MM.1S (cell line): Measurements from ENCODE around the gene COL13A1.

ENCODE experiments used
- DNase-seq: peaks from one replicate; pipeline ENCODE4 v3.0.0-alpha.2; 2015
- H2AFZ ChIP-seq: fragments of 300-600 bp; sonication (generic); 2 replicates; pipeline ENCODE4 v1.6.0; 2016; ENCODE audit warnings: antibody characterized with exemption, low read length
- H3F3A ChIP-seq: fragments of 300-600 bp; sonication (generic); 2 replicates; pipeline ENCODE4 v1.6.1; 2016; ENCODE audit warnings: mild to moderate bottlenecking, antibody characterized with exemption, low read length, moderate library complexity, mixed read lengths; ENCODE audit not compliant: insufficient read depth
- H3K27ac ChIP-seq: fragments of 300-600 bp; sonication (generic); 2 replicates; pipeline ENCODE4 v1.5.1; 2016; ENCODE audit warnings: mild to moderate bottlenecking, low read length
- H3K27me3 ChIP-seq: fragments of 300-600 bp; sonication (generic); replicated peaks from 2 replicates; pipeline ENCODE4 v1.6.0; 2016; ENCODE audit warnings: low read length; ENCODE audit not compliant: insufficient read depth
- H3K36me3 ChIP-seq: fragments of 300-600 bp; sonication (generic); replicated peaks from 2 replicates; pipeline ENCODE4 v1.6.1; 2016; ENCODE audit warnings: mild to moderate bottlenecking, low read length, mixed read lengths; ENCODE audit not compliant: insufficient read depth
- H3K4me1 ChIP-seq: fragments of 300-600 bp; sonication (generic); 2 replicates; pipeline ENCODE4 v1.6.1; 2016; ENCODE audit warnings: low read length, mixed read lengths
- H3K4me2 ChIP-seq: fragments of 300-600 bp; sonication (generic); 2 replicates; pipeline ENCODE4 v1.6.0; 2016; ENCODE audit warnings: low read depth, low read length
- H3K4me3 ChIP-seq: fragments of 300-600 bp; sonication (generic); 2 replicates; pipeline ENCODE4 v1.5.1; 2016; ENCODE audit warnings: low read length, mixed read lengths
- H3K79me2 ChIP-seq: fragments of 300-600 bp; sonication (generic); 2 replicates; pipeline ENCODE4 v1.6.1; 2016; ENCODE audit warnings: mixed run types, low read length, mixed read lengths
- H3K9ac ChIP-seq: fragments of 300-600 bp; sonication (generic); 2 replicates; pipeline ENCODE4 v1.6.1; 2016; ENCODE audit warnings: low read length, mixed read lengths
- H3K9me2 ChIP-seq: fragments of 300-600 bp; sonication (generic); replicated peaks from 2 replicates; pipeline ENCODE4 v1.6.1; 2016; ENCODE audit warnings: mild to moderate bottlenecking, low read length, mixed read lengths; ENCODE audit not compliant: insufficient read depth
- H3K9me3 ChIP-seq: fragments of 300-600 bp; sonication (generic); replicated peaks from 2 replicates; pipeline ENCODE4 v1.6.1; 2016; ENCODE audit warnings: mild to moderate bottlenecking, low read length, mixed read lengths; ENCODE audit not compliant: insufficient read depth
- H4K20me1 ChIP-seq: fragments of 300-600 bp; sonication (generic); 2 replicates; pipeline ENCODE4 v1.6.1; 2016; ENCODE audit warnings: mild to moderate bottlenecking, low read length, moderate library complexity, mixed read lengths; ENCODE audit not compliant: insufficient read depth
- CTCF ChIP-seq: fragments of 300-600 bp; sonication (generic); IDR thresholded peaks from 2 replicates; pipeline ENCODE4 v1.5.1; 2016; ENCODE audit warnings: antibody characterized with exemption, low read length, mixed read lengths
- EZH2 ChIP-seq: fragments of 300-600 bp; sonication (generic); optimal IDR thresholded peaks from 2 replicates; pipeline ENCODE3; 2017; ENCODE audit warnings: low read depth, mild to moderate bottlenecking, antibody characterized with exemption, low read length, mixed read lengths
- EZH2phosphoT487 ChIP-seq: fragments of 300-600 bp; sonication (generic); IDR thresholded peaks from 2 replicates; pipeline ENCODE4 v1.6.1; 2018; ENCODE audit warnings: antibody characterized with exemption, low read length

The COL13A1 gene

GRCh38 chr10:69845574-69846292 is 44.0 kb downstream of the COL13A1 start:
- Histone ChIP-seq H3K9ac (no peak overlapping the region), H3K36me3 (no peaks in the 10 kb centered on the region), H3K27ac (no peak overlapping the region)

GRCh38 chr10:69846293-69846921 is 44.7 kb downstream of the COL13A1 start:
- peaks cover 72% of the 10 kb centered on the region for H3K27me3 ChIP-seq
- no peak overlapping the region for H3K4me3 ChIP-seq
- no peak for TF ChIP-seq EZH2phosphoT487
- TF ChIP-seq CTCF: no peak
- TF ChIP-seq EZH2: no peak
- H3K36me3 ChIP-seq: no peaks in the 10 kb centered on the region
- no peak overlapping the region for H3K4me2 ChIP-seq
- DNase-seq: no peak
- no peak overlapping the region for H3K27ac ChIP-seq
- no peaks in the 10 kb centered on the region for H3K9me2 ChIP-seq
- no peaks in the 10 kb centered on the region for H3K4me1 ChIP-seq
- no peaks in the 10 kb centered on the region for H4K20me1 ChIP-seq
- no peak overlapping the region for H3K9ac ChIP-seq
- no peak overlapping the region for H2AFZ ChIP-seq
- no peaks in the 10 kb centered on the region for H3K9me3 ChIP-seq
- H3F3A ChIP-seq: no peaks in the 10 kb centered on the region
- no peaks in the 10 kb centered on the region for H3K79me2 ChIP-seq

More at GRCh38 chr10:69845574-69846292, 44.0 kb downstream of the COL13A1 start:
- Histone ChIP-seq H4K20me1 (no peaks in the 10 kb centered on the region), H3K4me3 (no peak overlapping the region), H3K9me3 (no peaks in the 10 kb centered on the region), H3F3A (no peaks in the 10 kb centered on the region), H3K4me2 (no peak overlapping the region), H3K9me2 (no peaks in the 10 kb centered on the region), H3K79me2 (no peaks in the 10 kb centered on the region), H3K27me3 (peaks cover 70% of the 10 kb centered on the region), H2AFZ (no peak overlapping the region), H3K4me1 (no peaks in the 10 kb centered on the region)
- TF ChIP-seq CTCF: no peak
- TF ChIP-seq EZH2phosphoT487: no peak
- no peak for TF ChIP-seq EZH2
- DNase-seq: no peak

- H3K4me2 ChIP-seq: no peak overlapping the region
- no peaks in the 10 kb centered on the region for H3K4me1 ChIP-seq
- H3K27me3 ChIP-seq: peaks cover 67% of the 10 kb centered on the region
- DNase-seq: no peak
- TF ChIP-seq CTCF: no peak
- no peak for TF ChIP-seq EZH2phosphoT487
- TF ChIP-seq EZH2: no peak
- H3K27ac ChIP-seq: no peak overlapping the region
- no peak overlapping the region for H3K9ac ChIP-seq
- H3K4me3 ChIP-seq: no peak overlapping the region
- H3K79me2 ChIP-seq: no peaks in the 10 kb centered on the region
- no peak overlapping the region for H2AFZ ChIP-seq
- no peaks in the 10 kb centered on the region for H3K9me3 ChIP-seq
- no peaks in the 10 kb centered on the region for H4K20me1 ChIP-seq
- H3K9me2 ChIP-seq: no peaks in the 10 kb centered on the region
- H3F3A ChIP-seq: no peaks in the 10 kb centered on the region
- no peaks in the 10 kb centered on the region for H3K36me3 ChIP-seq
Observed at GRCh38 chr10:69847458-69847857, 45.8 kb downstream of the COL13A1 start.
